Omental fat pad (tissue), 4 donors: ENCODE results near the gene TXLNG. TPM values are rescaled to one million over a fixed set of nuclear protein-coding genes. Genes with fewer than 3 reads are reported as not detected.
A peak's percentile ranks its signal among the peaks of the same experiment; 100 is the strongest.

ENCODE experiments used
- ATAC-seq: fragments of 150-250 bp; one replicate; pipeline ENCODE4 v1.9.1; 2016; ENCODE audit warnings: mild to moderate bottlenecking, moderate library complexity; ENCODE audit not compliant: low FRiP score
- DNase-seq: peaks from one replicate; pipeline ENCODE4 v3.0.0-alpha.2; 2019; ENCODE audit warnings: low spot score
- CTCF ChIP-seq, 3 donors: fragments of 450-650 bp; IDR thresholded peaks; one replicate each; pipeline ENCODE4 v1.5.1; 2016 to 2017; ENCODE audit warnings: antibody characterized with exemption in 3 of 3, mild to moderate bottlenecking in 3 of 3, moderate library complexity in 2 of 3
- total RNA-seq, 4 donors: library from RNA; depleted of rRNA; stranded (reverse); fragments of >200 nt; gene quantifications; one replicate each; pipeline ENCODE4 v1.1.0, GENCODE V29; 2016

The TXLNG gene
- 10 to 100 TPM; 13.9 to 45.1 (median 34.3) TPM for total RNA-seq

DNA sequence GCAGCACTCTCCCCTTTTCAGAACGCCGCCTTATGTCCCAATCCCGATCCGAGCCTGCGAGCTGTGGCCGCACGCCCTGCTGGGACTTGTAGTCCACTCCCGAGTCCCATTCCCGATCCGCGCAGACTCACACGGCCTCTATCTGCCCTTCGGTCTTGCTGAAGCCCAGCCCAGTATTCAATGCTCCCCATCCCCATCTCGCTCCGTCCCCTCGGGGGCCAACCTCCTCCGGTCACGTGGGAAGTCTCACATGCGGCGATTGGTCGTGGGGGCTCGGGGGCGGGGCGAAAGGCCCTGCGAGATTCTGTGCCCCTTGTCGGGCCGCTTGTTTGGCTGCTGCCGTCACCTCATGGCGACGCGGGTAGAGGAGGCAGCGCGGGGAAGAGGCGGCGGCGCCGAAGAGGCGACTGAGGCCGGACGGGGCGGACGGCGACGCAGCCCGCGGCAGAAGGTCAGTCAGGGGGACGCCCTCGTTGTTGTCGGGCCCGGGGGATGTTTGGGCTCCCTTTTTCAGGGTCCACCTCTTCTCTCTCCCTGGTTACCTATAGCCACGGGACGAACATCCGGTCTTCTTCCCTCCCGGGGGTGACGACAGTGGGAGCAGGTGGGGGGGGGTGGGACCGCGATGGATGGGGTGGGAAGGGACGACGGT lies at the start of gene TXLNG:
Gene TXLNG, plus strand, starts transcription at position 328 of the 652 bp plus-strand sequence. Its CDS starts 22 bp downstream, at position 350.
- DNase-seq (peak; percentile 95), ATAC-seq (peak; percentile 100)
- TF ChIP-seq CTCF (IDR thresholded peaks at IDR 0.05), result no peak

DNA sequence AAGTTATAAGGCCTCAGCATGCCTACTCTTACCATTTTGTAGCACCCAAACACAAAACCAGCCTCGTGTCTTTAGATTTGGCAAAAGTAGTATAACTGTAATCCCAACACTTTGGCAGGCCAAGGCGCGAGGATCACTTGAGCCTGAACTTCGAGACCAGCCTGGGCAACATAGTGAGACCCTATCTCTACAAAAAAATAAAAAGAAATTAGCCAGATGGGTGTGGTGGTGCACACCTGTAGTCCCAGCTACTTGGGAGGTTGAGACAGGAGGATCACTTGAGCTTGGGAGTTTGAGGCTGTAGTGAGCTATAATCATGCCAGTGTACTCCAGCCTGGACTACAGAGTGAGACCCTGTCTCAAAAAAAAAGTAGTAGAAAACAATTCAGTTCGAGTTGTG lies 49.2 kb upstream of the TXLNG start:
- ATAC-seq, result no peak
- no peak for DNase-seq
- TF ChIP-seq CTCF (IDR thresholded peaks at IDR 0.05), result no peak

- TF ChIP-seq CTCF (IDR thresholded peaks at IDR 0.05), result no peak
- DNase-seq, result no peak
- no peak for ATAC-seq
Measured at GRCh38 chrX:16739574-16739973, 46.7 kb upstream of the TXLNG start.

- DNase-seq, result no peak
- TF ChIP-seq CTCF (IDR thresholded peaks at IDR 0.05), result no peak
- no peak for ATAC-seq
Measured at GRCh38 chrX:16743604-16744325, 42.5 kb upstream of the TXLNG start.

- no peak for TF ChIP-seq CTCF (IDR thresholded peaks at IDR 0.05)
- ATAC-seq (no peak), DNase-seq (no peak)
Measured at GRCh38 chrX:16745102-16745501, 41.2 kb upstream of the TXLNG start.

DNA sequence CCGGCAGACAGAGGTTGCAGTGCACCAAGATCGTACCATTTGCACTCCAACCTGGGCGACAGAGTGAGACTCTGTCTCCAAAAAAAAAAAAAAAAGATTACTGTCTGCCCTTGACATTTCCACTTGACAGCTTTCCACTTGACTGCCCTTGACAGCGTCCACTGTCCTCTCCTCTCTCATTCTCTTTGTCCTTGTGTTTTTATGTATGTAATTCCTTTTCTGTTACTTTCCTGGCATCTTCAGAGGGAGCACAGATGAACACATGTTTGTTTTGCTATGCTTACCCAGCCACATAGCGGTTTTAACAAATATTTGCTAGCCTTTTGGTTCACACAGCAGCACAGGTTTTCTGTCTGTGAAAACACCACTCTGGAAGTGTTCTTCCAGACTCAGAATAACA lies 40.6 kb upstream of the TXLNG start:
- ATAC-seq, result no peak
- no peak for DNase-seq
- TF ChIP-seq CTCF (IDR thresholded peaks at IDR 0.05), result no peak

DNA sequence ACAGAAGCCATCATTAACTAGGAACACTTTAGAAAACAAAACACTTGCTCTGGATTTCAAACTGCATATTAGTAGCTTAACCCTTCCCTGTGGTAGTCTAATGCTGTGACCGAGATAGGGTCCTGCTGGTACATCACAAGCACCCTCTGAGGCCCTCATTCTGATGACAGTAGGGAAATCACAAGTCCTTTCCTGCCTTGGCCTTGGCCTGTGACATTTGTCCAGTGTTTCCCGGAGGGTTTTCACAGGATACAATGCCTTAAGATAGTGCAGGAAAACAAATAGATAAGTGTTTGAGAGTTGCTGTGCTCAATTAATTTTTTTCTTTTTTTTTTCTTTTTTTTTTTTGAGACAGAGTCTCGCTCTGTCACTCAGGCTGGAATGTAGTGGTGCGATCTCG lies 37.8 kb upstream of the TXLNG start:
- DNase-seq (no peak), ATAC-seq (no peak)
- TF ChIP-seq CTCF (IDR thresholded peaks at IDR 0.05), result no peak
